Astrocyte (in vitro differentiated cells and primary cell): ENCODE data around the gene CDC14B. TPM values are rescaled to one million over a fixed set of nuclear protein-coding genes. Genes with fewer than 3 reads are reported as not detected.

Experiments used
- DNase-seq: peaks from one replicate; pipeline ENCODE4 v3.0.0-alpha.2; 2010; ENCODE audit warnings: low read depth
- FAIRE-seq: peaks from 2 replicates; lab custom pipeline; 2011; peaks lifted over from hg19 to GRCh38; lab: Jason Lieb, UNC
- H2AFZ ChIP-seq: 2 replicates; pipeline ENCODE4 v1.6.0; 2012; ENCODE audit warnings: low read depth, low read length, inconsistent platforms
- H3K27ac ChIP-seq: 2 replicates; pipeline ENCODE4 v1.5.1; 2011; ENCODE audit warnings: low read depth, low read length, inconsistent platforms
- H3K27me3 ChIP-seq: 2 replicates; pipeline ENCODE4 v1.6.0; 2011; ENCODE audit warnings: low read length, inconsistent platforms; ENCODE audit not compliant: insufficient read depth
- H3K36me3 ChIP-seq: 2 replicates; pipeline ENCODE4 v1.5.1; 2011; ENCODE audit warnings: low read length, inconsistent platforms; ENCODE audit not compliant: insufficient read depth
- H3K4me1 ChIP-seq: 2 replicates; pipeline ENCODE4 v1.5.1; 2011; ENCODE audit warnings: low read length, inconsistent platforms; ENCODE audit not compliant: insufficient read depth
- H3K4me2 ChIP-seq: 2 replicates; pipeline ENCODE4 v1.6.0; 2012; ENCODE audit warnings: low read length, inconsistent platforms
- H3K4me3 ChIP-seq: 2 replicates; pipeline ENCODE4 v1.5.1; 2011; ENCODE audit warnings: low read depth, mild to moderate bottlenecking, low read length, inconsistent platforms; ENCODE audit not compliant: insufficient read depth
- H3K79me2 ChIP-seq: 2 replicates; pipeline ENCODE4 v1.6.0; 2012; ENCODE audit warnings: mild to moderate bottlenecking, low read length, inconsistent platforms; ENCODE audit not compliant: insufficient read depth
- H3K9ac ChIP-seq: 2 replicates; pipeline ENCODE4 v1.6.0; 2012; ENCODE audit warnings: mild to moderate bottlenecking, low read length, inconsistent platforms
- H3K9me3 ChIP-seq: 2 replicates; pipeline ENCODE4 v1.5.1; 2012; ENCODE audit warnings: low read depth, mild to moderate bottlenecking, low read length, inconsistent platforms; ENCODE audit not compliant: insufficient read depth
- H4K20me1 ChIP-seq: 2 replicates; pipeline ENCODE4 v1.6.0; 2012; ENCODE audit warnings: low read length, inconsistent platforms; ENCODE audit not compliant: insufficient read depth
- H3K27ac Mint-ChIP-seq: one replicate; pipeline ENCODE4 v1.8.0; 2021; ENCODE audit warnings: mild to moderate bottlenecking, mixed read lengths; ENCODE audit not compliant: unreplicated experiment
- H3K27me3 Mint-ChIP-seq: one replicate; pipeline ENCODE4 v1.8.0; 2021; ENCODE audit warnings: low read depth, mixed read lengths; ENCODE audit not compliant: unreplicated experiment
- H3K36me3 Mint-ChIP-seq: one replicate; pipeline ENCODE4 v1.8.0; 2021; ENCODE audit warnings: low read depth, mixed read lengths; ENCODE audit not compliant: unreplicated experiment
- H3K4me1 Mint-ChIP-seq: one replicate; pipeline ENCODE4 v1.8.0; 2021; ENCODE audit warnings: low read depth, mixed read lengths; ENCODE audit not compliant: unreplicated experiment
- H3K4me3 Mint-ChIP-seq: one replicate; pipeline ENCODE4 v1.8.0; 2021; ENCODE audit warnings: mild to moderate bottlenecking, moderate library complexity, mixed read lengths; ENCODE audit not compliant: unreplicated experiment
- H3K9me3 Mint-ChIP-seq: one replicate; pipeline ENCODE4 v1.8.0; 2021; ENCODE audit warnings: mild to moderate bottlenecking, mixed read lengths; ENCODE audit not compliant: unreplicated experiment
- EZH2 ChIP-seq: IDR thresholded peaks from 2 replicates; pipeline ENCODE4 v1.6.1; 2012; ENCODE audit warnings: mild to moderate bottlenecking, low read length, inconsistent platforms; ENCODE audit not compliant: insufficient read depth
- total RNA-seq: library from RNA; stranded (reverse); gene quantifications from 2 replicates; pipeline ENCODE4 v1.2.1, GENCODE V29; 2021
- TF ChIP-seq, protein P1 (sequence below): IDR thresholded peaks from 2 replicates; pipeline ENCODE4 v1.5.1; 2011; ENCODE audit warnings: low read depth, mild to moderate bottlenecking, inconsistent platforms, low read length, moderate library complexity; ENCODE audit not compliant: insufficient read depth

Gene CDC14B
- total RNA-seq, 1 donor from 2014 or later = 22.5 TPM

- no peak overlapping the region for H3K4me2 ChIP-seq
- no peak overlapping the region for H3K27ac Mint-ChIP-seq
- H3K27me3 Mint-ChIP-seq = no peaks in the 10 kb centered on the region
Observed at GRCh38 chr9:96491880-96492525, 127.6 kb downstream of the CDC14B start.

GRCh38 chr9:96491079-96491879 is 128.4 kb downstream of the CDC14B start:
- no peak overlapping the region for H3K27ac ChIP-seq
- peaks cover 7% of the 10 kb centered on the region for H3K36me3 ChIP-seq
- H3K27me3 Mint-ChIP-seq = no peaks in the 10 kb centered on the region
- no peak overlapping the region for H2AFZ ChIP-seq
- no peaks in the 10 kb centered on the region for H3K9me3 ChIP-seq
- peaks cover 18% of the 10 kb centered on the region for H3K36me3 Mint-ChIP-seq
- H3K4me1 ChIP-seq = peaks cover 11% of the 10 kb centered on the region
- no peak overlapping the region for H3K27ac Mint-ChIP-seq
- H3K4me3 Mint-ChIP-seq = no peak overlapping the region
- no peaks in the 10 kb centered on the region for H4K20me1 ChIP-seq
- no peak overlapping the region for H3K9ac ChIP-seq
- FAIRE-seq (no peak), DNase-seq (peak; percentile 77)
- TF ChIP-seq EZH2 = no peak
- TF ChIP-seq, protein P1, sequence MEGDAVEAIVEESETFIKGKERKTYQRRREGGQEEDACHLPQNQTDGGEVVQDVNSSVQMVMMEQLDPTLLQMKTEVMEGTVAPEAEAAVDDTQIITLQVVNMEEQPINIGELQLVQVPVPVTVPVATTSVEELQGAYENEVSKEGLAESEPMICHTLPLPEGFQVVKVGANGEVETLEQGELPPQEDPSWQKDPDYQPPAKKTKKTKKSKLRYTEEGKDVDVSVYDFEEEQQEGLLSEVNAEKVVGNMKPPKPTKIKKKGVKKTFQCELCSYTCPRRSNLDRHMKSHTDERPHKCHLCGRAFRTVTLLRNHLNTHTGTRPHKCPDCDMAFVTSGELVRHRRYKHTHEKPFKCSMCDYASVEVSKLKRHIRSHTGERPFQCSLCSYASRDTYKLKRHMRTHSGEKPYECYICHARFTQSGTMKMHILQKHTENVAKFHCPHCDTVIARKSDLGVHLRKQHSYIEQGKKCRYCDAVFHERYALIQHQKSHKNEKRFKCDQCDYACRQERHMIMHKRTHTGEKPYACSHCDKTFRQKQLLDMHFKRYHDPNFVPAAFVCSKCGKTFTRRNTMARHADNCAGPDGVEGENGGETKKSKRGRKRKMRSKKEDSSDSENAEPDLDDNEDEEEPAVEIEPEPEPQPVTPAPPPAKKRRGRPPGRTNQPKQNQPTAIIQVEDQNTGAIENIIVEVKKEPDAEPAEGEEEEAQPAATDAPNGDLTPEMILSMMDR = no peak
- no peak overlapping the region for H3K4me2 ChIP-seq
- H3K4me1 Mint-ChIP-seq = peaks cover 17% of the 10 kb centered on the region
- no peaks in the 10 kb centered on the region for H3K79me2 ChIP-seq
- no peak overlapping the region for H3K4me3 ChIP-seq
- no peaks in the 10 kb centered on the region for H3K27me3 ChIP-seq
- H3K9me3 Mint-ChIP-seq = no peaks in the 10 kb centered on the region

More at GRCh38 chr9:96491880-96492525, 127.6 kb downstream of the CDC14B start:
- Histone ChIP-seq H4K20me1 (no peaks in the 10 kb centered on the region), H3K4me1 (peaks cover 4% of the 10 kb centered on the region), H2AFZ (no peak overlapping the region), H3K27ac (no peak overlapping the region), H3K27me3 (no peaks in the 10 kb centered on the region), H3K36me3 (peaks cover 7% of the 10 kb centered on the region), H3K9ac (no peak overlapping the region), H3K9me3 (no peaks in the 10 kb centered on the region), H3K79me2 (no peaks in the 10 kb centered on the region), H3K4me3 (no peak overlapping the region)
- Mint-ChIP-seq H3K9me3 (no peaks in the 10 kb centered on the region), H3K4me3 (no peak overlapping the region), H3K36me3 (peaks cover 18% of the 10 kb centered on the region), H3K4me1 (peaks cover 11% of the 10 kb centered on the region)
- DNase-seq = no peak
- TF ChIP-seq, protein P1 = no peak
- no peak for TF ChIP-seq EZH2
- no peak for FAIRE-seq
